Endothelial cell of umbilical vein (primary cell): ENCODE results near the gene LIN7A. TPM values are rescaled to one million over a fixed set of nuclear protein-coding genes. Genes with fewer than 3 reads are reported as not detected.

Source experiments
- BruUV-seq: library from RNA; stranded (reverse); fragments of 400-500 nt; replicated peaks from 2 replicates; lab custom pipeline; 2021; lab: Mats Ljungman, UMichigan
- CTCF ChIA-PET: fragments of 300-600, 350-600 bp; sonication (Branson Sonifier 250); formaldehyde crosslinking; loops from one replicate; lab custom pipeline; 2021; ENCODE audit warnings: antibody characterized with exemption, inconsistent platforms; lab: Charles Lee
- POLR2A ChIA-PET: fragments of 300-600, 350-600 bp; sonication (Branson Sonifier 250); formaldehyde crosslinking; loops from one replicate; lab custom pipeline; 2021; ENCODE audit warnings: antibody characterized with exemption, inconsistent platforms; lab: Charles Lee
- DNase-seq: peaks from one replicate; pipeline ENCODE4 v3.0.0-alpha.2; 2011; ENCODE audit warnings: low read depth, low spot score
- FAIRE-seq: peaks from 2 replicates; lab custom pipeline; 2011; peaks lifted over from hg19 to GRCh38; lab: Jason Lieb, UNC
- H2AFZ ChIP-seq: 2 replicates; pipeline ENCODE4 v1.6.0; 2012; ENCODE audit warnings: low read depth, low read length, control low read depth, inconsistent platforms
- H3K27ac ChIP-seq: 2 replicates; pipeline ENCODE4 v1.5.1; 2011; ENCODE audit warnings: low read depth, mild to moderate bottlenecking, control low read depth, low read length, moderate library complexity; ENCODE audit not compliant: insufficient read depth
- H3K27me3 ChIP-seq, 2 experiments: 2 replicates each; pipeline versions ENCODE4 v1.6.0 to v1.6.1; 2011; ENCODE audit warnings: low read length in 2 of 2, mixed read lengths in 1 of 2; ENCODE audit not compliant: control insufficient read depth in 2 of 2, insufficient read depth in 2 of 2
- H3K36me3 ChIP-seq, 2 experiments: 2 replicates in 1 of 2; 3 replicates in 1 of 2; pipeline ENCODE4 v1.5.1; 2011; ENCODE audit warnings: low read length in 2 of 2, mild to moderate bottlenecking in 1 of 2, moderate library complexity in 1 of 2; ENCODE audit not compliant: control insufficient read depth in 2 of 2, insufficient read depth in 2 of 2; ENCODE audit errors: extremely low read depth in 1 of 2
- H3K4me1 ChIP-seq: 3 replicates; pipeline ENCODE4 v1.5.1; 2011; ENCODE audit warnings: mild to moderate bottlenecking, low read length; ENCODE audit not compliant: control insufficient read depth, insufficient read depth; ENCODE audit errors: extremely low read depth
- H3K4me2 ChIP-seq: 2 replicates; pipeline ENCODE4 v1.6.1; 2011; ENCODE audit warnings: low read length, control low read depth, mixed read lengths; ENCODE audit not compliant: insufficient read depth
- H3K4me3 ChIP-seq, 3 experiments: fragments of 200-600 bp in 1 of 3; sonication (generic), shearing (Covaris generic) in 1 of 3; replicated peaks in 1 of 3; 2 replicates each; pipeline ENCODE4 v1.5.1; 2011 to 2016; ENCODE audit warnings: control low read depth in 3 of 3, low read length in 3 of 3, mild to moderate bottlenecking in 2 of 3, inconsistent platforms in 1 of 3, low read depth in 1 of 3, moderate library complexity in 1 of 3; ENCODE audit not compliant: insufficient read depth in 1 of 3
- H3K79me2 ChIP-seq: 2 replicates; pipeline ENCODE4 v1.6.0; 2012; ENCODE audit warnings: low read length, inconsistent platforms; ENCODE audit not compliant: control insufficient read depth, insufficient read depth
- H3K9ac ChIP-seq: replicated peaks from 2 replicates; pipeline ENCODE3; 2011; ENCODE audit warnings: low read length, control low read depth; ENCODE audit not compliant: insufficient read depth; ENCODE audit errors: extremely low read depth
- H3K9me1 ChIP-seq: replicated peaks from 3 replicates; pipeline ENCODE4 v1.6.0; 2011; ENCODE audit warnings: mild to moderate bottlenecking, low read length; ENCODE audit not compliant: control insufficient read depth, insufficient read depth; ENCODE audit errors: extremely low read depth
- H3K9me3 ChIP-seq: replicated peaks from 2 replicates; pipeline ENCODE4 v1.5.1; 2012; ENCODE audit warnings: low read length, inconsistent platforms; ENCODE audit not compliant: control insufficient read depth, insufficient read depth
- H4K20me1 ChIP-seq: replicated peaks from 2 replicates; pipeline ENCODE3; 2011; ENCODE audit warnings: mild to moderate bottlenecking, low read length; ENCODE audit not compliant: control insufficient read depth, insufficient read depth; ENCODE audit errors: extremely low read depth
- EZH2 ChIP-seq: IDR thresholded peaks from 2 replicates; pipeline ENCODE4 v1.6.1; 2012; ENCODE audit warnings: borderline replicate concordance, low read depth, mild to moderate bottlenecking, moderate library complexity, low read length, inconsistent platforms; ENCODE audit not compliant: severe bottlenecking
- FOS ChIP-seq: IDR thresholded peaks from 2 replicates; pipeline ENCODE4 v1.6.1; 2011; ENCODE audit warnings: mild to moderate bottlenecking, low read length, moderate library complexity, borderline replicate concordance; ENCODE audit not compliant: insufficient read depth
- GATA2 ChIP-seq: IDR thresholded peaks from 2 replicates; pipeline ENCODE4 v1.7.0; 2011; ENCODE audit warnings: low read depth, mild to moderate bottlenecking, moderate library complexity, mixed read lengths, low read length; ENCODE audit not compliant: insufficient read length, insufficient read depth
- JUN ChIP-seq: IDR thresholded peaks from 2 replicates; pipeline ENCODE4 v1.6.1; 2011; ENCODE audit warnings: borderline replicate concordance, low read depth; ENCODE audit not compliant: insufficient read length, insufficient read depth
- MYC ChIP-seq: IDR thresholded peaks from one replicate; pipeline ENCODE4 v1.6.1; 2011; ENCODE audit warnings: mild to moderate bottlenecking, low read depth, low read length
- POLR2A ChIP-seq: IDR thresholded peaks from 2 replicates; pipeline ENCODE4 v1.6.1; 2012; ENCODE audit warnings: low read depth, mild to moderate bottlenecking, control low read depth, low read length
- POLR2AphosphoS5 ChIP-seq: IDR thresholded peaks from 2 replicates; pipeline ENCODE4 v1.6.1; 2012; ENCODE audit warnings: low read depth, mild to moderate bottlenecking, control low read depth, low read length, moderate library complexity; ENCODE audit not compliant: insufficient read depth
- dilution Hi-C: fragments of 300-500 bp; cut with MboI; formaldehyde crosslinking; loops from one replicate; pipeline ENCODE4 v1.15.0; 2019; ENCODE audit warnings: low sequenced_read_pairs; ENCODE audit not compliant: extremely low pct_ligation_motif_present
- intact Hi-C: fragments of 100-400 bp; cut with micrococcal nuclease; formaldehyde crosslinking; loops from one replicate; pipeline ENCODE4 v1.10.0; 2022
- polyA plus RNA-seq, 4 experiments: library from polyadenylated mRNA; depleted of rRNA in 3 of 4; stranded (reverse) in 3 of 4; unstranded in 1 of 4; fragments of >200 nt; gene quantifications; 2 replicates each; pipeline versions ENCODE4 v1.2.1 to v1.2.3, GENCODE V29; 2011 to 2012; ENCODE audit warnings: missing spikeins in 1 of 4
- total RNA-seq: library from RNA; stranded (reverse); gene quantifications from 2 replicates; pipeline ENCODE4 v1.2.3, GENCODE V29; 2021
- TF ChIP-seq, protein P1 (sequence below): IDR thresholded peaks from 2 replicates; pipeline ENCODE4 v1.6.1; 2011; ENCODE audit not compliant: insufficient read depth, insufficient read length
- TF ChIP-seq, protein P2 (sequence below), 2 donors: IDR thresholded peaks; 1 replicate in 1 of 2; 2 replicates in 1 of 2; pipeline ENCODE4 v1.5.1; 2011; ENCODE audit warnings: low read length in 2 of 2, mild to moderate bottlenecking in 2 of 2, moderate library complexity in 2 of 2, control low read depth in 1 of 2, inconsistent platforms in 1 of 2, low read depth in 1 of 2; ENCODE audit not compliant: insufficient read depth in 1 of 2; ENCODE audit errors: extremely low read depth in 1 of 2

LIN7A gene
- total and polyA plus RNA-seq, 2 donors (not counting 3 experiments of a cell fraction or from before 2014, with no cell fraction given) = 1.6 to 4.3 TPM

DNA sequence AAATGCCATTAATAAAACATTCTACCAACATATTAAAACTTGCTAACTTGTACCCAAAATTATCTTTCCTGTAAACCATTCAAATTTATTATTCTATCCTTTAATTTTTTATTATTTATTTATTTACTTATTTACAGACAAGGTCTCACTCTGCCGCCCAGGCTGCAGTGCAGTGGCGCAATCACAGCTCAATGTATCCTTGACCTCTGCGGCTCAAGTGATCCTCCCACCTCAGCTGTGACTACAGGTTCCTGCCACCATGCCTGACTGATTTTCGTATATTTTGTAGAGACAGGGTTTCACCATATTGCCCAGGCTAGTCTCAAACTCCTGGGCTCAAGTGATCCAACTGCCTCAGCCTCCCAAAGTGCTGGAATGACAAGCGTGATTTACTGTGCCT, 20.4 kb upstream of the LIN7A start:
- TF ChIP-seq, protein P1, sequence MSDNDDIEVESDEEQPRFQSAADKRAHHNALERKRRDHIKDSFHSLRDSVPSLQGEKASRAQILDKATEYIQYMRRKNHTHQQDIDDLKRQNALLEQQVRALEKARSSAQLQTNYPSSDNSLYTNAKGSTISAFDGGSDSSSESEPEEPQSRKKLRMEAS = no peak
- no peak for TF ChIP-seq POLR2A
- no peak for TF ChIP-seq POLR2AphosphoS5
- TF ChIP-seq, protein P2, sequence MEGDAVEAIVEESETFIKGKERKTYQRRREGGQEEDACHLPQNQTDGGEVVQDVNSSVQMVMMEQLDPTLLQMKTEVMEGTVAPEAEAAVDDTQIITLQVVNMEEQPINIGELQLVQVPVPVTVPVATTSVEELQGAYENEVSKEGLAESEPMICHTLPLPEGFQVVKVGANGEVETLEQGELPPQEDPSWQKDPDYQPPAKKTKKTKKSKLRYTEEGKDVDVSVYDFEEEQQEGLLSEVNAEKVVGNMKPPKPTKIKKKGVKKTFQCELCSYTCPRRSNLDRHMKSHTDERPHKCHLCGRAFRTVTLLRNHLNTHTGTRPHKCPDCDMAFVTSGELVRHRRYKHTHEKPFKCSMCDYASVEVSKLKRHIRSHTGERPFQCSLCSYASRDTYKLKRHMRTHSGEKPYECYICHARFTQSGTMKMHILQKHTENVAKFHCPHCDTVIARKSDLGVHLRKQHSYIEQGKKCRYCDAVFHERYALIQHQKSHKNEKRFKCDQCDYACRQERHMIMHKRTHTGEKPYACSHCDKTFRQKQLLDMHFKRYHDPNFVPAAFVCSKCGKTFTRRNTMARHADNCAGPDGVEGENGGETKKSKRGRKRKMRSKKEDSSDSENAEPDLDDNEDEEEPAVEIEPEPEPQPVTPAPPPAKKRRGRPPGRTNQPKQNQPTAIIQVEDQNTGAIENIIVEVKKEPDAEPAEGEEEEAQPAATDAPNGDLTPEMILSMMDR (IDR thresholded peaks at IDR 0.05; ENCODE audit: extremely low read depth in 1 of 2, insufficient read depth in 1 of 2, low read depth in 1 of 2, low read length in 2 of 2) = no peak
- no peak for TF ChIP-seq JUN
- no peak for TF ChIP-seq FOS
- TF ChIP-seq GATA2 = no peak
- TF ChIP-seq MYC = no peak
- no peak for TF ChIP-seq EZH2
- Histone ChIP-seq H2AFZ (no peak overlapping the region), H3K4me1 (no peaks in the 10 kb centered on the region), H3K36me3 (no peaks in the 10 kb centered on the region), H3K9me1 (no peaks in the 10 kb centered on the region), H4K20me1 (no peaks in the 10 kb centered on the region), H3K4me2 (no peak overlapping the region), H3K27me3 (no peaks in the 10 kb centered on the region), H3K79me2 (no peaks in the 10 kb centered on the region), H3K9ac (no peak overlapping the region), H3K27ac (no peak overlapping the region), H3K4me3 (no peak overlapping the region), H3K9me3 (no peaks in the 10 kb centered on the region)
- ChIA-PET POLR2A (no interaction called here), CTCF (interaction anchor here (2.7 kb wide), 1 partner anchor 11 kb away, joined by 8 read pairs; no protein-coding TSS in a partner anchor)
- no TSS peak for BruUV-seq
- dilution Hi-C loops = no loop called here
- FAIRE-seq (no peak), DNase-seq (no peak)
- intact Hi-C loops = no loop called here
